DND-41 (cell line): Measurements from ENCODE around the gene BRD7.

ENCODE experiments used
- ATAC-seq: fragments of 200-7000 bp; cut with Tn5 transposase; 3 replicates; pipeline ENCODE4 v1.9.1; 2021; ENCODE audit warnings: low read depth; ENCODE audit not compliant: insufficient read depth
- DNase-seq: peaks from one replicate; pipeline ENCODE4 v3.0.0-alpha.2; 2020
- H2AFZ ChIP-seq: 2 replicates; pipeline ENCODE4 v1.6.0; 2012; ENCODE audit warnings: low read depth, low read length
- H3K27ac ChIP-seq: 2 replicates; pipeline ENCODE4 v1.5.1; 2012; ENCODE audit warnings: low read length, inconsistent platforms
- H3K27me3 ChIP-seq: fragments of 200-600 bp; sonication (generic); 2 replicates; pipeline ENCODE4 v1.6.0; 2012; ENCODE audit warnings: low read length, mild to moderate bottlenecking, inconsistent platforms; ENCODE audit not compliant: insufficient read depth, poor library complexity
- H3K36me3 ChIP-seq: 2 replicates; pipeline ENCODE4 v1.5.1; 2012; ENCODE audit warnings: low read length, inconsistent platforms; ENCODE audit not compliant: insufficient read depth
- H3K4me1 ChIP-seq: 2 replicates; pipeline ENCODE4 v1.5.1; 2012; ENCODE audit warnings: mild to moderate bottlenecking, low read length; ENCODE audit not compliant: insufficient read depth
- H3K4me2 ChIP-seq: 2 replicates; pipeline ENCODE4 v1.6.0; 2012; ENCODE audit warnings: mild to moderate bottlenecking, moderate library complexity, low read length, inconsistent platforms; ENCODE audit not compliant: insufficient read depth
- H3K4me3 ChIP-seq, 2 experiments: fragments of 200-600 bp in 1 of 2; shearing (Covaris generic) in 1 of 2; 2 replicates each; pipeline ENCODE4 v1.5.1; 2012 to 2016; ENCODE audit warnings: inconsistent platforms in 2 of 2, low read length in 2 of 2, mild to moderate bottlenecking in 2 of 2, low read depth in 1 of 2, moderate library complexity in 1 of 2
- H3K79me2 ChIP-seq: 2 replicates; pipeline ENCODE4 v1.6.0; 2012; ENCODE audit warnings: low read length, inconsistent platforms; ENCODE audit not compliant: insufficient read depth
- H3K9ac ChIP-seq: 2 replicates; pipeline ENCODE4 v1.6.0; 2012; ENCODE audit warnings: low read depth, mild to moderate bottlenecking, inconsistent platforms, low read length, moderate library complexity
- H3K9me3 ChIP-seq: 2 replicates; pipeline ENCODE4 v1.5.1; 2012; ENCODE audit warnings: low read length, moderate library complexity, mild to moderate bottlenecking, inconsistent platforms; ENCODE audit not compliant: insufficient read depth, severe bottlenecking
- H4K20me1 ChIP-seq: 2 replicates; pipeline ENCODE4 v1.6.0; 2012; ENCODE audit warnings: low read length; ENCODE audit not compliant: insufficient read depth
- EZH2 ChIP-seq: IDR thresholded peaks from 3 replicates; pipeline ENCODE4 v1.6.1; 2012; ENCODE audit warnings: borderline replicate concordance, low read depth, mild to moderate bottlenecking, moderate library complexity, low read length, inconsistent platforms; ENCODE audit not compliant: severe bottlenecking
- TF ChIP-seq, protein P1 (sequence below): IDR thresholded peaks from 2 replicates; pipeline ENCODE4 v1.5.1; 2012; ENCODE audit warnings: borderline replicate concordance, low read length, moderate library complexity, mild to moderate bottlenecking; ENCODE audit not compliant: poor library complexity, severe bottlenecking; ENCODE audit errors: extremely low read depth

Gene BRD7

DNA sequence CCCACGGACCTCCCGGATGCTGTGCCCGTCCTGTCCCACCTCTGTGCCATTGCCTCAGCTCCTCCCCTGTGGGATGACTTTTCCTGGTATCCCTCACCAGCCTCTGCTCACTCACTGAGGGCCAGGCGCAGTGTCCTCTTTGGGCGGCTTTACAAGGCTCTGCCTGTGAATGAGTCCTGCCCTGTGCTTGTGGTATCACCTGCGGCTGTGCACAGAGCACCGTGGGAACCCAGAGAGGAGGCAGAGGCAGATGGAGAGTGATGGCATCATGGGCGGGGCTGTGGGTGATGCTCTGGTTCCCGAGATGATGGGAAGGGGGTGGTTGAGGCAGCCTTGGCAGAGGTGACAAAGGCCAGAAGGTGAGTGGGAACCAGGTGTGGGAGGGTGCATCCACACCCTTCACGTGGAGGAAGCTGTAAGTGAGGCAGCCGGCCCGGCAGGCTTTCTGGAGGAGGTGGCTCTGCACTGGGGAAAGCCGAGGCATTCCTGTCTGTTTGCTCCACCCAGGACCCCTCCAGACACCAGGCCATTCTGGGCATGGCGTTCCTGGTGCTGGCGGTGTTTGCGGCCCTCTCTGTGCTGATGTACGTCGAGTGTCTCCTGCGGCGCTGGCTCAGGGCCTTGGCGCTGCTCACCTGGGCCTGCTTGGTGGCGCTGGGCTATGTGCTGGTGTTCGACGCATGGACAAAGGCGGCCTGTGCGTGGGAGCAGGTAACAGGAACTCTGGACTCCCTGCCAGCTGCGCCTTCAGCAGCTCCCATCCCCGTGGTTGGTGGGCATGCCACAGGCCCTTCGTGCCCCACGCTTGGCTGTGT, 78.6 kb downstream of the BRD7 start:
- Histone ChIP-seq H3K4me3 (no peak overlapping the region), H3K27me3 (no peaks in the 10 kb centered on the region), H3K79me2 (no peaks in the 10 kb centered on the region), H3K27ac (no peak overlapping the region), H3K4me1 (no peaks in the 10 kb centered on the region), H2AFZ (no peak overlapping the region), H3K4me2 (no peak overlapping the region), H3K36me3 (no peaks in the 10 kb centered on the region; the same call in 1 of the 2 replicates), H3K9ac (no peak overlapping the region), H4K20me1 (no peaks in the 10 kb centered on the region), H3K9me3 (peaks cover 6% of the 10 kb centered on the region)
- DNase-seq (no peak), ATAC-seq (0 out of 3 replicates have a peak, but pooled peaks have one; percentile 26)
- TF ChIP-seq, protein P1, sequence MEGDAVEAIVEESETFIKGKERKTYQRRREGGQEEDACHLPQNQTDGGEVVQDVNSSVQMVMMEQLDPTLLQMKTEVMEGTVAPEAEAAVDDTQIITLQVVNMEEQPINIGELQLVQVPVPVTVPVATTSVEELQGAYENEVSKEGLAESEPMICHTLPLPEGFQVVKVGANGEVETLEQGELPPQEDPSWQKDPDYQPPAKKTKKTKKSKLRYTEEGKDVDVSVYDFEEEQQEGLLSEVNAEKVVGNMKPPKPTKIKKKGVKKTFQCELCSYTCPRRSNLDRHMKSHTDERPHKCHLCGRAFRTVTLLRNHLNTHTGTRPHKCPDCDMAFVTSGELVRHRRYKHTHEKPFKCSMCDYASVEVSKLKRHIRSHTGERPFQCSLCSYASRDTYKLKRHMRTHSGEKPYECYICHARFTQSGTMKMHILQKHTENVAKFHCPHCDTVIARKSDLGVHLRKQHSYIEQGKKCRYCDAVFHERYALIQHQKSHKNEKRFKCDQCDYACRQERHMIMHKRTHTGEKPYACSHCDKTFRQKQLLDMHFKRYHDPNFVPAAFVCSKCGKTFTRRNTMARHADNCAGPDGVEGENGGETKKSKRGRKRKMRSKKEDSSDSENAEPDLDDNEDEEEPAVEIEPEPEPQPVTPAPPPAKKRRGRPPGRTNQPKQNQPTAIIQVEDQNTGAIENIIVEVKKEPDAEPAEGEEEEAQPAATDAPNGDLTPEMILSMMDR: no peak
- no peak for TF ChIP-seq EZH2

DNA sequence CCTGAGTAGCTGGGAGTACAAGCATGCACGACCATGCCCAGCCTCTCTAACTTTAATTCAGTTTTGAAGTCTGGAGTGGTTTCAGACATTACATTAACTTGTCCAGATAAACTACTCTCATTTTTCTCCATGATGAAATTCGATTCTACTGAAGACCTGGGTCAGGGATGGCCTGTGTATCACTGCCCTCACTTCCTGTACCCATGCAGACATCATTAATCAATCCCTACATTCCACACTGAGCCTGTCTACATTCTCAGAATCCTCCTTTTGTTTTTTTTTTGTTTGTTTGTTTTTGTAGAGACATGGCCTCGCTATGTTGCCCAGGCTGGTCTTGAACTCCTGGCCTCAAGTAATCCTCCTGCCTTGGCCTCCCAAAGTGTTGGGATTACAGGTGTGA, 79.9 kb downstream of the BRD7 start:
- H3K27ac ChIP-seq: no peak overlapping the region
- no peaks in the 10 kb centered on the region for H3K36me3 ChIP-seq
- TF ChIP-seq, protein P1: no peak
- H3K4me3 ChIP-seq: no peak overlapping the region
- no peaks in the 10 kb centered on the region for H4K20me1 ChIP-seq
- no peak overlapping the region for H2AFZ ChIP-seq
- ATAC-seq (no peak), DNase-seq (no peak)
- no peaks in the 10 kb centered on the region for H3K79me2 ChIP-seq
- no peaks in the 10 kb centered on the region for H3K27me3 ChIP-seq
- H3K4me1 ChIP-seq: no peaks in the 10 kb centered on the region
- H3K9ac ChIP-seq: no peak overlapping the region
- peaks cover 6% of the 10 kb centered on the region for H3K9me3 ChIP-seq
- no peak overlapping the region for H3K4me2 ChIP-seq

DNA sequence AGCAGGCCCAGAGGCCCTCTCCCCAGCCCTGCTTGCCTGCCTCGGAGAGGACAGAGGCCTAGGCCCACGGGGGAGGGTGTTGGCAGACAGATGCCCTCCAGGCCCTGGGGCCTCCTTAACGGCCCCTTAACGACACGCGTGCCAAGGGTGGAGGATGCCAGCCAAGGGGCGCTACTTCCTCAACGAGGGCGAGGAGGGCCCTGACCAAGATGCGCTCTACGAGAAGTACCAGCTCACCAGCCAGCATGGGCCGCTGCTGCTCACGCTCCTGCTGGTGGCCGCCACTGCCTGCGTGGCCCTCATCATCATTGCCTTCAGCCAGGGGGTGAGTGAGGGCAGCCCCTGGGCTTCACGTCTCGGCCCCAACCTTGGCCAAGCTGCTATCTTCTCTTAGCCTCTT, 80.8 kb downstream of the BRD7 start:
- Histone ChIP-seq H3K36me3 (no peaks in the 10 kb centered on the region), H3K4me3 (no peak overlapping the region), H3K27ac (no peak overlapping the region), H3K4me1 (no peaks in the 10 kb centered on the region), H3K79me2 (no peaks in the 10 kb centered on the region), H2AFZ (no peak overlapping the region), H3K9ac (no peak overlapping the region), H3K9me3 (peaks cover 6% of the 10 kb centered on the region), H4K20me1 (no peaks in the 10 kb centered on the region), H3K27me3 (no peaks in the 10 kb centered on the region), H3K4me2 (no peak overlapping the region)
- no peak for ATAC-seq
- TF ChIP-seq, protein P1: no peak
- TF ChIP-seq EZH2: no peak
- no peak for DNase-seq
